Body of pancreas (tissue), 4 donors: Measurements from ENCODE around the gene COL7A1. TPM values are rescaled to one million over a fixed set of nuclear protein-coding genes. Genes with fewer than 3 reads are reported as not detected.

ENCODE experiments used
- ATAC-seq: fragments of 150-250 bp; one replicate; pipeline ENCODE4 v1.9.1; 2016
- DNase-seq, 4 donors: peaks; one replicate each; pipeline ENCODE4 v3.0.0-alpha.2; 2019
- H3K27ac ChIP-seq, 4 donors: fragments of 200-600 bp; sonication (generic); 1 replicate in 3 of 4; 2 replicates in 1 of 4; pipeline versions ENCODE4 v1.5.1 to v1.6.1; 2016 to 2019; ENCODE audit warnings: mild to moderate bottlenecking in 1 of 4, mixed read lengths in 1 of 4, moderate library complexity in 1 of 4
- H3K27me3 ChIP-seq, 2 donors: fragments of 200-600 bp; sonication (generic); one replicate each; pipeline ENCODE4 v1.6.0; 2016; ENCODE audit warnings: mild to moderate bottlenecking in 1 of 2
- H3K36me3 ChIP-seq, 2 donors: fragments of 200-600 bp; sonication (generic); replicated peaks in 1 of 2; 2 replicates each; pipeline ENCODE4 v1.5.1; 2016; ENCODE audit warnings: low read depth in 2 of 2; ENCODE audit not compliant: insufficient read depth in 1 of 2
- H3K4me1 ChIP-seq: fragments of 200-600 bp; sonication (generic); one replicate; pipeline ENCODE4 v1.6.0; 2016
- H3K4me3 ChIP-seq, 2 donors: fragments of 200-600 bp; sonication (generic); 1 replicate in 1 of 2; 2 replicates in 1 of 2; pipeline ENCODE4 v1.5.1; 2016 to 2019
- H3K9me3 ChIP-seq, 3 donors: fragments of 200-600 bp; sonication (generic); 1 replicate in 2 of 3; 2 replicates in 1 of 3; pipeline ENCODE4 v1.5.1; 2016
- POLR2A ChIP-seq, 3 donors: fragments of 450-650 bp; IDR thresholded peaks; one replicate each; pipeline ENCODE4 v1.6.1; 2016; ENCODE audit warnings: antibody characterized with exemption in 3 of 3, mild to moderate bottlenecking in 2 of 3
- WGBS, 2 donors: methylation state at CpG; one replicate each; pipeline ENCODE4 v1.1.5; 2017; 5-methylcytosine and 5-hydroxymethylcytosine counted together
- intact Hi-C: fragments of 100-400 bp; cut with DNase I; formaldehyde crosslinking; loops from one replicate; pipeline ENCODE4 v1.15.1; 2023
- total RNA-seq, 2 donors: library from RNA; depleted of rRNA; stranded (reverse); fragments of >200 nt; gene quantifications; one replicate each; pipeline ENCODE4 v1.1.0, GENCODE V29; 2016
- TF ChIP-seq, protein P1 (sequence below), 7 experiments: fragments of 450-650 bp in 4 of 7; fragments of 200-600 bp in 3 of 7; sonication (generic) in 3 of 7; IDR thresholded peaks; one replicate each; pipeline ENCODE4 v1.5.1; 2016 to 2019; ENCODE audit warnings: antibody characterized with exemption in 7 of 7

The COL7A1 gene
- total RNA-seq, 2 donors from 2014 or later, result 0.52 to 2.3 TPM

DNA sequence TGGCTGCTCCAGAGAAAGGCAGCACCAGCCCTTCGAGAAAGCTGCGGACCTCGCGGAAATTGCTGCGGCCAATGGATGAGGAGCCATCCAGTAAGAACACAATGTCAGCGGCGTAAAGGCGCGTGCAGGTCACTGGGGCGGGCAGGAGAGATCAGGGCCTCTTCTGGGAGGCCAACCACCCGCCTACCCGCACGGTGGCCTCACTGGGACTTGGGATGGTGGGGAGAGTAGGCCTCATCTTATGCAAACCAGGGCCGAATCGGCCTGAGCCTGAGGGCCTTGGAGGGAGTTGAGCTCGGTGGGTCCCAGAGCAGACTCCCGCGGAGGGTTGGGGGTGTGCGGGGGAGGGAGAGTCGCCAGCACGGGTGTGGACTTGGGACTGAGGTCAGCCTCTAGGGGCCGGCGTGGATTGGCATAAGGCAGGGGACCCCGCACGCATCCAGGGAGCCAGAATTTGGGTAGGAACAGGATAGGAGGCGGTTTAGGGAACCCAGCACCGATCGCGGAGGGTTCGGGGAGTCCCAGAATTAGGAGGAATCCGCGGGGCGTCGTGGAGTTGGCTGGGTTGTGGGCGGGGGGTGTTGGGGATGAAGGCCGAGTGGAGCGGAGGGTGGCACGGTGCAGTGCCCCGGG, 596 bp downstream of the COL7A1 start:
- peaks cover 13% of the 10 kb centered on the region for H3K4me1 ChIP-seq
- no peaks in the 10 kb centered on the region for H3K27me3 ChIP-seq
- no peak overlapping the region for H3K27ac ChIP-seq
- no peak for TF ChIP-seq POLR2A (IDR thresholded peaks at IDR 0.05)
- H3K9me3 ChIP-seq, result no peaks in the 10 kb centered on the region
- no peak overlapping the region for H3K4me3 ChIP-seq
- ATAC-seq, result no peak
- no peak for DNase-seq
- intact Hi-C loops, result no loop called here
- peaks cover 2 to 11% of the 10 kb centered on the region in 2 donors for H3K36me3 ChIP-seq
- WGBS, 2 donors, result 43 to 45% methylated on average over 30 to 39 of the region's 39 CpGs

DNA sequence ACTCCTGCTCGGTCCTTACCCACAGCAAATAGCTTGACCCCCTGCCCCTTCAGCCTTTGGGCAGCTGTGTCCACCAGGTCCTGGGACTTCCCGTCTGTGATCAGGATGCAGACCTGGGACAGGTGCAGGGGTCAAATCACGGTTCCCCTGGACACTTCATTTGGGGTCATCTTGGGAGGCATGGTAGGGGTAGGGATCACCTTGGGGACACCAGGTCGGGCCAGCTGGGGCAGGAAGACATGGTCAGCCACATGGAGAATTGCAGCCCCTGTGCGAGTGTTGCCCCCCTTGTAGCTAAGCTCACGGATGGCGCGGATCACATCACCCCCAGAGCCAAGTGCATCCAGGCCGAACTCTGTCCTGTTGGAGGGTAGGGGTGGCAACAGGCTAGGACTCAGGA, 1.8 kb downstream of the COL7A1 start:
- peaks cover 0 to 2% of the 10 kb centered on the region in 2 donors for H3K36me3 ChIP-seq
- DNase-seq (no peak), ATAC-seq (no peak)
- H3K9me3 ChIP-seq, result no peaks in the 10 kb centered on the region
- H3K4me3 ChIP-seq, result no peak overlapping the region
- 83% methylated on average over 9 of the region's 9 CpGs; no CpG with 5 or more reads in 1 of the 2 donors for WGBS, 2 donors
- H3K27ac ChIP-seq, result no peak overlapping the region
- intact Hi-C loops, result no loop called here
- H3K27me3 ChIP-seq, result no peaks in the 10 kb centered on the region
- H3K4me1 ChIP-seq, result peaks cover 13% of the 10 kb centered on the region
- TF ChIP-seq POLR2A (IDR thresholded peaks at IDR 0.05), result no peak
- TF ChIP-seq, protein P1, sequence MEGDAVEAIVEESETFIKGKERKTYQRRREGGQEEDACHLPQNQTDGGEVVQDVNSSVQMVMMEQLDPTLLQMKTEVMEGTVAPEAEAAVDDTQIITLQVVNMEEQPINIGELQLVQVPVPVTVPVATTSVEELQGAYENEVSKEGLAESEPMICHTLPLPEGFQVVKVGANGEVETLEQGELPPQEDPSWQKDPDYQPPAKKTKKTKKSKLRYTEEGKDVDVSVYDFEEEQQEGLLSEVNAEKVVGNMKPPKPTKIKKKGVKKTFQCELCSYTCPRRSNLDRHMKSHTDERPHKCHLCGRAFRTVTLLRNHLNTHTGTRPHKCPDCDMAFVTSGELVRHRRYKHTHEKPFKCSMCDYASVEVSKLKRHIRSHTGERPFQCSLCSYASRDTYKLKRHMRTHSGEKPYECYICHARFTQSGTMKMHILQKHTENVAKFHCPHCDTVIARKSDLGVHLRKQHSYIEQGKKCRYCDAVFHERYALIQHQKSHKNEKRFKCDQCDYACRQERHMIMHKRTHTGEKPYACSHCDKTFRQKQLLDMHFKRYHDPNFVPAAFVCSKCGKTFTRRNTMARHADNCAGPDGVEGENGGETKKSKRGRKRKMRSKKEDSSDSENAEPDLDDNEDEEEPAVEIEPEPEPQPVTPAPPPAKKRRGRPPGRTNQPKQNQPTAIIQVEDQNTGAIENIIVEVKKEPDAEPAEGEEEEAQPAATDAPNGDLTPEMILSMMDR (IDR thresholded peaks at IDR 0.05), result no peak

DNA sequence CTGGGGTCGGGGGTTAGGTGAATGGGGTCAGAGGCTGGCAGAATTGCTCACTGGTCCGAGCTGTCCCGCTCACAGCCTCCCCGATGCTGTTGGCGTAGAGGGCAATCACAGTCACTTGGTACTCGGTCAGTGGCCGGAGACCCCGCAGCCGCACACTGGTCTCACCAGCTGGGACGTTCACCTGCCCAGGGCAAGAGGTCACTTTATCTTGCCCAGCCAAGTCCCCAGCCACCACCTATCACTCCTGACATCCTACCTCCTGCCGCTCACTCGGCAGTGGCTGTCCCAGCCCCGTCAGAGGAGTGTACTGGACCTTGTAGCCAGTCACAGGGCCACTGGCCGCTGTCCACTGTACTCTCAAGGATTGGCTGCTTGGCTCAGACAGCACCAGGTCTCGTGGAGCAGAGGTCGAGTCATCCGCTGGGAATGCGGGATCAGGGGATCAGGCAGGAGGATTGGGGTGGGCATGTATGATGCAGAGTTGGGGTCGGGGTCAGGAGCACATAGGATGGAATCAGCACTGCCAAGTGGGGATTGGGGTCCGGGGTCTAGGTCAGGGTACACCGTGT, 2.5 kb downstream of the COL7A1 start:
- DNase-seq, result no peak
- intact Hi-C loops, result no loop called here
- H3K4me3 ChIP-seq, result no peak overlapping the region
- no peaks in the 10 kb centered on the region for H3K36me3 ChIP-seq
- WGBS, 2 donors, result 84 to 87% methylated on average over 18 to 21 of the region's 21 CpGs
- no peaks in the 10 kb centered on the region for H3K27me3 ChIP-seq
- no peak for ATAC-seq
- H3K4me1 ChIP-seq, result peaks cover 13% of the 10 kb centered on the region
- no peak overlapping the region for H3K27ac ChIP-seq
- TF ChIP-seq, protein P1 (IDR thresholded peaks at IDR 0.05), result no peak
- no peak for TF ChIP-seq POLR2A (IDR thresholded peaks at IDR 0.05)
- H3K9me3 ChIP-seq, result no peaks in the 10 kb centered on the region

DNA sequence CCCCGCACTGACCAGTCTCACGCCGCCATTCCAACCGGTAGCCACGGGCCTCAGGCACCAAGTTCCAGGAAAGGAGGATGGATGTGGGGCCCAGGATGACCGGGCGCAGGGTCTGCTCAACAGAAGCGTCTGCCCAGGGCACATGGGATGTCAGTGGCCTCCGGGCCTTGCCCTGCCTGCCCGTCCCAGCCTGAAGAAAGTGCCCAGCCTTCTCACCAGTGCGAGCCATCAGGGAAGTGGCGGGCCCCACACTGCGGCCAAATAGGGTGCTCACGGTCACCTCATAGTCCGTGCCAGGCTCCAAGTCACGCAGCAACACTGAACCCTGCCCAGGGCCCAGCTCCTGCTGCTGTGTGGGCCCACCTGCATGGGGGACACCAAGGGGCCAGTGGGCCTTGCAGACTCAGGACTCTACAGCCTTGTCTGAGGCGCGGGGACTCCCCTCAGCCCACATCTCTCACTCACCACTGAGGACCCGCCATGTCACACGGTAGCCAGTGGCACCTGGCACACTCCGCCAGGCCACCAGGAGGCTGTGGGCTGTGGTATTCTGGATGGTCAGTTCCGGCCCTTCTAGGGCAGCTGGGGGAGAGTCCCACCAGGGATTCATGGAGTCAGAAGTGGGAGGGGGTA, 3.1 kb downstream of the COL7A1 start:
- H3K4me3 ChIP-seq, result no peak overlapping the region
- intact Hi-C loops, result no loop called here

DNA sequence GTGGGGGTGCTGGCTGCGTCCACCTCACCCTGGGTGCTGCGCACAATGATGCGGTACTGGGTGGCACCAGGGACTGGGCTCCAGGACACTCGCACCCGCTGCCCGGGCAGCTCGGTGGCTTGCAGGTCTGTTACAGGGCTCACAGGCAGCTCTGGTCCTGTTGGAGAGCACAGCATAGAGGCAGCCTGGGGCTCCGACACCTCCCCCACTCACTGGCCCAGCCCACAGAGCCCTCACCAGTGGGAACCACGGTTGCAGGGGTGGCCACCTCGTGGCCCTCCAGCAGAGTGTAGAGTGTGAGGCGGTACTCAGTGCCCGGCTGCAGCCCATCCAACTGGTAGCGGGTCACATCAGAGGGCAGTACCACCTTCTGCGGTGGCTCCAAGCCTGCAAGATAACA, 3.7 kb downstream of the COL7A1 start:
- TF ChIP-seq, protein P1 (IDR thresholded peaks at IDR 0.05), result no peak
- no peak for TF ChIP-seq POLR2A (IDR thresholded peaks at IDR 0.05)
- no peaks in the 10 kb centered on the region for H3K36me3 ChIP-seq
- no peak for DNase-seq
- ATAC-seq, result no peak
- intact Hi-C loops, result no loop called here
- H3K4me3 ChIP-seq, result no peak overlapping the region
- H3K9me3 ChIP-seq, result no peaks in the 10 kb centered on the region
- no peak overlapping the region for H3K27ac ChIP-seq
- WGBS, 2 donors, result 85 to 93% methylated on average over 3 to 14 of the region's 14 CpGs
- H3K27me3 ChIP-seq, result no peaks in the 10 kb centered on the region
- H3K4me1 ChIP-seq, result peaks cover 13% of the 10 kb centered on the region

More for the DNA sequence above, 3.1 kb downstream of the COL7A1 start:
- TF ChIP-seq, protein P1 (IDR thresholded peaks at IDR 0.05), result no peak
- TF ChIP-seq POLR2A (IDR thresholded peaks at IDR 0.05), result no peak
- Histone ChIP-seq H3K27me3 (no peaks in the 10 kb centered on the region), H3K9me3 (no peaks in the 10 kb centered on the region), H3K36me3 (no peaks in the 10 kb centered on the region), H3K4me1 (peaks cover 13% of the 10 kb centered on the region), H3K27ac (no peak overlapping the region)
- WGBS, 2 donors, result 89% methylated on average over 17 of the region's 22 CpGs; no CpG with 5 or more reads in 1 of the 2 donors
- ATAC-seq, result no peak
- DNase-seq, result no peak
